ENCODE measurements around the gene CEBPB. TPM values are rescaled to one million over a fixed set of nuclear protein-coding genes. Genes with fewer than 3 reads are reported as not detected.
A peak's percentile ranks its signal among the peaks of the same experiment; 100 is the strongest.
"Not testable (repeated sequence)": the region's sequence is repeated elsewhere in the genome, so short reads cannot be mapped to it uniquely, and the experiment has no call there.

Gene CEBPB
- total RNA-seq, 1 donor from 2014 or later, result 36.4 TPM

GRCh38 chr20:50152394-50153152, 38.1 kb upstream of the CEBPB start:
- no peaks in the 10 kb centered on the region for H3K9me3 Mint-ChIP-seq
- peaks cover 31% of the 10 kb centered on the region for H3K36me3 Mint-ChIP-seq (ENCODE audit: low read depth)
- no peak for DNase-seq (ENCODE audit: low spot score)
- H3K27ac Mint-ChIP-seq, result peak overlapping the region; percentile 82
- H3K4me3 Mint-ChIP-seq (ENCODE audit: low read depth), result peak overlapping the region; percentile 78
- no peaks in the 10 kb centered on the region for H3K27me3 Mint-ChIP-seq (ENCODE audit: low read depth)
- peaks cover 43% of the 10 kb centered on the region for H3K4me1 Mint-ChIP-seq (ENCODE audit: low read depth)
- intact Hi-C loops (cut with micrococcal nuclease), result loop anchor here (1.0 kb wide), 1 partner anchor 14 kb away; no protein-coding TSS in a partner anchor

DNA sequence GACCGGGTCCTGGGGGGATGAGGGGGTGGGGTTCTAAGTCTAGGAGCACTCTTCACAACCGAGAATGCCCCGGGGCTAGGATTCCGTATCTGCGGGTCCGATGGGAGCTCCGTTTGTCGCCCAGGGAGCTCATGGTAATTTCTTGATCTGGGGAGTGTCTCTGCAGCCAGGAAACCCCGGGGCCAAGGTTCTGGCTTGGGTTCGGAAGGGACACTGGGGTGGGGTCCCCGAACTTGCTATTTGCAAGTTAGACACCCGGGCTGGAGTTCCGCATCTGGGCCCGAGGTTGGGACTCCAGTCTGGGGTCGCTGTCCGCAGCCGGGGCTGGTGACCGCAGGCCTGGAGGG, 37.5 kb upstream of the CEBPB start:
- intact Hi-C loops (cut with micrococcal nuclease), result loop anchor here (1.0 kb wide), 1 partner anchor 13 kb away; no protein-coding TSS in a partner anchor

GRCh38 chr20:50153500-50154377, 36.9 kb upstream of the CEBPB start, which contains the start of gene PEDS1:
Gene PEDS1 (minus strand): TSS chr20:50153723. CDS start chr20:50153637, 86 bp downstream.
- H3K4me1 Mint-ChIP-seq (ENCODE audit: low read depth), result peaks cover 32% of the 10 kb centered on the region
- H3K27me3 Mint-ChIP-seq (ENCODE audit: low read depth), result no peaks in the 10 kb centered on the region
- DNase-seq (ENCODE audit: low spot score), result peak; percentile 83
- intact Hi-C loops (cut with micrococcal nuclease), result loop anchor here (1.0 kb wide), 1 partner anchor 13 kb away; no protein-coding TSS in a partner anchor
- peak within 1 kb of the TSS; percentile 82 for H3K27ac Mint-ChIP-seq
- H3K9me3 Mint-ChIP-seq, result no peaks in the 10 kb centered on the region
- peaks cover 22% of the 10 kb centered on the region for H3K36me3 Mint-ChIP-seq (ENCODE audit: low read depth)
- peak within 1 kb of the TSS; percentile 78 for H3K4me3 Mint-ChIP-seq (ENCODE audit: low read depth)

More for the DNA sequence above, 37.5 kb upstream of the CEBPB start:
- H3K4me3 Mint-ChIP-seq (ENCODE audit: low read depth), result peak overlapping the region; percentile 78
- peaks cover 26% of the 10 kb centered on the region for H3K36me3 Mint-ChIP-seq (ENCODE audit: low read depth)
- peak overlapping the region; percentile 82 for H3K27ac Mint-ChIP-seq
- peaks cover 37% of the 10 kb centered on the region for H3K4me1 Mint-ChIP-seq (ENCODE audit: low read depth)
- H3K9me3 Mint-ChIP-seq, result no peaks in the 10 kb centered on the region
- no peak for DNase-seq (ENCODE audit: low spot score)
- no peaks in the 10 kb centered on the region for H3K27me3 Mint-ChIP-seq (ENCODE audit: low read depth)

- H3K4me3 Mint-ChIP-seq (ENCODE audit: low read depth); DNase-seq (ENCODE audit: low spot score); H3K27me3 Mint-ChIP-seq (ENCODE audit: low read depth); H3K27ac Mint-ChIP-seq; H3K36me3 Mint-ChIP-seq (ENCODE audit: low read depth); H3K9me3 Mint-ChIP-seq; intact Hi-C loops (cut with micrococcal nuclease): not testable (repeated sequence)
- H3K4me1 Mint-ChIP-seq (ENCODE audit: low read depth), result peaks cover 12% of the 10 kb centered on the region
Observed at GRCh38 chr20:50161494-50161893, 29.1 kb upstream of the CEBPB start.

DNA sequence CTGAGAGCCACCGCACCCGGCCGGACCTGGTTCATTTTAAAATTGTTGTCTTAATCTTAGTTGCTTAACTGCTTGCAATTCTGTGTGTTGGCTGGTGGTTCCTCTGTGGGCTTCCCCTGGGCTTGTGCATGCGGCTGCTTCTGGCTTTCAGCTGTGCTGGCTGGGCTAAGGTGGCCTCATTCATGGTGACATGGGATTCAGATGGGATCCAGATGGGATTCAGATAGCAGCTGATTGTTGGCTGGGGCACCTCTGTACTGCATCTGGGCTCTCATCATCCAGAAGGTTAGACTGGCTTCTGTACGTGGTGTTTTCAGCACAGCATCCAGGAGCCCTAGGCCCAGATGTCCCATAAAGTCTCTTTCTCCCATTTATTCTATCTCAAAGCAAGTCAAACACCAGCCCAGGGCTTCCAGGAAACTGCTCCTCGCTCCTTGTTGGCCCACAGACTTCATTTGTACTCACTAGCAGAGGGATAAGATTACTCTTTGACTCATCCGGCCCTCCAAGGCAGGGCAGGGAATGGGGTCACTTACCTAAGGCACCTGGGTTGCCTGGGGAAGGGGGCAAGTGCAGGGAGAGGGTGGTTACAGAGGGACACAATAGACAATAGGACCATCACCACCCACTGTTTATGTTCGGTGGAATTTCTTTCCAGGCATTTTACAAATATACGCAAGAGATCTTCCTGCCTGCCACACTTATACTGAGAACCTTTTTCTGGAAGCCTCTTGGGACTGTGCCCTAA, 26.9 kb upstream of the CEBPB start:
- intact Hi-C loops (cut with micrococcal nuclease), result no loop called here
- H3K4me1 Mint-ChIP-seq (ENCODE audit: low read depth), result peaks cover 12% of the 10 kb centered on the region
- no peak overlapping the region for H3K4me3 Mint-ChIP-seq (ENCODE audit: low read depth)
- no peaks in the 10 kb centered on the region for H3K36me3 Mint-ChIP-seq (ENCODE audit: low read depth)
- no peaks in the 10 kb centered on the region for H3K27me3 Mint-ChIP-seq (ENCODE audit: low read depth)
- H3K27ac Mint-ChIP-seq, result no peak overlapping the region
- no peak for DNase-seq (ENCODE audit: low spot score)
- H3K9me3 Mint-ChIP-seq, result no peaks in the 10 kb centered on the region

DNA sequence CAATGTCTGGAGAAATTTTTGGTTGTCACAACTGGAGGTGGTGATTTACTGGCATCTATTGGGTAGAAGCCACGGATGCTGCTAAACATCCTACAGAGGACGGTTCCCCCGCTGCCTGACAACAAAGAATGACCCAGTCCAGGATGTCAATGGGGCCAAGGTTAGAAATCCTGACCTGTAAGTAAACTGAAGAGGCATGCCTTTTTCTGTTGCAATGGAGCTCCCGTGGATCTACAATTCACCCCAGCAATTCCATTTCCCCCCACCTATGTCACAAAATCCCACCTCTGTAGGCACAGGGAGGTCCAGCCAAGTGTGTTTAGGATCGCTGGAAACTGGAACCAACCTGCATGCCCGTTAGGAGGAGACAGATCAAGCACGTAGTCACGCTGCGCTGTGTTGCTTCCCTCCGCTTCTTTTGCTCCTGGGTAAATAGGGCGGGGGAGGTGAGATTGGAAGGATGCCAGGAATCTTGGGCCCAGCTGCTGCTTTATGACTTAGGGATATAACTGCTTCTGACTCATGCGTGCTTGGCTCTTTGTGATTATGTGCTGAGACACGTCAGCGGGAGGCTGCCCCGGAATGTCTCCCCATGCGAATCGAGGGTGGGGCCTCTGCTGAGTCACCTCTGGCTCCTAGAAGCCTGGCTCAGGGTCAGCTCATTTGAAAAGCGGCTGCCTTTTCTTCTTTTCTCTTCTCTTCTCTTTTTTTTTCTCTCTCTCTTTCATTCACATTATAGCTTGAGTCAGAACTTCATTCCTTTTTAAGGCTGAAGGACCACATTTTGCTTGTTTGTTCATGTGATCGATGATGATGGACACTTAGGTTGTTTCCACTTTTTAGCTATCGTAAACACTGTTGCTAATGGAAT, 24.7 kb upstream of the CEBPB start:
- H3K4me3 Mint-ChIP-seq (ENCODE audit: low read depth), result peak overlapping the region; percentile 74
- H3K27ac Mint-ChIP-seq, result peak overlapping the region; percentile 91

DNA sequence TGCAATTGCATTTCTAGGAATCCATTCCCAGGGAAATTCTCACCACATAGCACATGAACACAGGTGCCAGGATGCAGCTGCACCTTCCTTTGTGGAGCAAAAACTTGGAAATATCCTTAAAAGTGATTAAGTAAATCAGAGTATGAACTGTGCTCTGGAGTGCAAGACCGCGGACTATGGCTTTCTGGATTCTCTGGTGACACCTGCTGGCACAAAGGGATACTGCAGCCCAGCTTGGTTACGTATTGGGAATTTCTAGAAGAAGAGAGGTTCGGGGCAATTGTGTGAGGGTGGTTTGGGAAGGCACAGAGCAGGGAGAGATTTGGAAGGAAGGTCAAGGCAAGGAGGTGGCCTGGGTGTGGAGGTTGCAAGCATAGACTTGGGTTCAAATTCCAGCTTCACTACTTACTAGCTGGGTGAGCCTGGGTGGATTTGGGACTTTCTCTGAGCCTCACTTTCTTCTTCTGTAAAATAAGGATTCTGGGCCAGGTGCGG, 21.3 kb upstream of the CEBPB start:
- no peak overlapping the region for H3K4me3 Mint-ChIP-seq (ENCODE audit: low read depth)
- H3K9me3 Mint-ChIP-seq, result peaks cover 4% of the 10 kb centered on the region
- no peak overlapping the region for H3K27ac Mint-ChIP-seq
- DNase-seq (ENCODE audit: low spot score), result peak; percentile 66
- H3K4me1 Mint-ChIP-seq (ENCODE audit: low read depth), result peaks cover 18% of the 10 kb centered on the region
- H3K27me3 Mint-ChIP-seq (ENCODE audit: low read depth), result peaks cover 5% of the 10 kb centered on the region
- intact Hi-C loops (cut with micrococcal nuclease), result loop anchor here (1.0 kb wide), 1 partner anchor 48 kb away; no protein-coding TSS in a partner anchor
- no peaks in the 10 kb centered on the region for H3K36me3 Mint-ChIP-seq (ENCODE audit: low read depth)

More for the DNA sequence above, 24.7 kb upstream of the CEBPB start:
- peaks cover 13% of the 10 kb centered on the region for H3K4me1 Mint-ChIP-seq (ENCODE audit: low read depth)
- intact Hi-C loops (cut with micrococcal nuclease), result loop anchor here (1.0 to 2.0 kb wide), 3 partner anchors 13 to 183 kb away; partner anchors contain the start of genes PEDS1 and SNAI1
- no peaks in the 10 kb centered on the region for H3K36me3 Mint-ChIP-seq (ENCODE audit: low read depth)
- no peaks in the 10 kb centered on the region for H3K27me3 Mint-ChIP-seq (ENCODE audit: low read depth)
- H3K9me3 Mint-ChIP-seq, result peaks cover 4% of the 10 kb centered on the region
- DNase-seq (ENCODE audit: low spot score), result peak; percentile 68

- intact Hi-C loops (cut with micrococcal nuclease), result no loop called here
- no peak overlapping the region for H3K27ac Mint-ChIP-seq
Observed at GRCh38 chr20:50170549-50171220, 19.9 kb upstream of the CEBPB start.

DNA sequence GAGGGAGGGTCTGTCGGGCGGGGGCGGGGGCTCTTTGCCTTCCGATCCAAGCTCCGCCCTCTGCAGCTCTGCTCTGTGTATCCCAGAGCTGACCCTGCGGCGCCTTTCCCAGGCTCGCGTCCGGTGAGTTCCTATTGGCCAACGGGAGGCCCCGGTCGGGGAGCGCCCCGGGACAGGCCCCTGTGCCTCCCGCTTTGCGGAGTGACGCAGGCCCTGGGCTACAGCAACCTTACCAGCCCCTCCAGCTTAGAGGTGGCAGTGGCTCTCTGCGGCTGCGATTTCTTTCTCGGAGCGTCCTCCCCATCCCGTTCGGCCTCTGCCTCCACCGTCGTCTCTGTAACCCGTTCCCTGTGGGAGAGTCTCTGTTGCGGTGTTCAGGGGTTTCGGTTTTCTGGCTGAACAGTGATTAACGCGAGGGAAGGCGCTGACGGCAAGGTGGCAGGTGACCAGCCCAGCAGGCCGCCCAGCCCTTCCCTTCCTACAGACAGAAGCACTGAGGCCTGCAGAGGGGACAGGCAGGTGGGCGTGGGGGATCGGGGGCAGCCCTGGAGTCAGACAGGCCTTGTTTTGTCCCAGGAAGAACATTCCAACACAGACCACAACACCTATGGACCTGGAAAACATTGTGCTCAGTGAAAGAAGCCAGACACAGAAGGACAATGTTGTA, 18.1 kb upstream of the CEBPB start:
- H3K9me3 Mint-ChIP-seq, result peaks cover 4% of the 10 kb centered on the region
- no peak for DNase-seq (ENCODE audit: low spot score)
- H3K27me3 Mint-ChIP-seq (ENCODE audit: low read depth), result peaks cover 5% of the 10 kb centered on the region
- no peak overlapping the region for H3K4me3 Mint-ChIP-seq (ENCODE audit: low read depth)
- intact Hi-C loops (cut with micrococcal nuclease), result no loop called here
- no peaks in the 10 kb centered on the region for H3K36me3 Mint-ChIP-seq (ENCODE audit: low read depth)
- H3K27ac Mint-ChIP-seq, result no peak overlapping the region
- H3K4me1 Mint-ChIP-seq (ENCODE audit: low read depth), result peaks cover 6% of the 10 kb centered on the region

More at GRCh38 chr20:50170549-50171220, 19.9 kb upstream of the CEBPB start:
- no peak for DNase-seq (ENCODE audit: low spot score)
- no peaks in the 10 kb centered on the region for H3K36me3 Mint-ChIP-seq (ENCODE audit: low read depth)
- H3K27me3 Mint-ChIP-seq (ENCODE audit: low read depth), result peaks cover 5% of the 10 kb centered on the region
- no peak overlapping the region for H3K4me3 Mint-ChIP-seq (ENCODE audit: low read depth)
- H3K4me1 Mint-ChIP-seq (ENCODE audit: low read depth), result peaks cover 14% of the 10 kb centered on the region
- peaks cover 4% of the 10 kb centered on the region for H3K9me3 Mint-ChIP-seq

DNA sequence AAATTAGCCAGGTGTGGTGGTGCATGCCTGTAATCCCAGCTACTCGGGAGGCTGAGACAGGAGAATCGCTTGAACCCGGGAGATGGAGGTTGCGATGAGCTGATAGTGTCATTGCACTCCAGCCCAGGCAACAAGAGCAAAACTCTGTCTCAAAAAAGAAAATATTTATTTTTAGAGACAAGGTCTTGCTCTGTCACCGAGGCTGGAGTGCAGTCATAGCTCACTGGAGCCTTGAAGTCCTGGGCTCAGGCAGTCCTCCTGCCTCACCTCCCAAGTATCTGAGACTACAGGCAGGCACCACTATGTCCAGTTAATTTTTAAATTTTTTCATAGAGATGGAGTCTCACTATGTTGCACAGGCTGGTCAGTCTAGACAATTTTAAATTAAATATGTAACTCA, 16.2 kb upstream of the CEBPB start:
- Mint-ChIP-seq H3K4me1 (ENCODE audit: low read depth) (peaks cover 5% of the 10 kb centered on the region), H3K9me3 (peaks cover 2% of the 10 kb centered on the region), H3K36me3 (ENCODE audit: low read depth) (no peaks in the 10 kb centered on the region), H3K27ac (no peak overlapping the region), H3K27me3 (ENCODE audit: low read depth) (peaks cover 5% of the 10 kb centered on the region), H3K4me3 (ENCODE audit: low read depth) (no peak overlapping the region)
- DNase-seq (ENCODE audit: low spot score), result no peak
- intact Hi-C loops (cut with micrococcal nuclease), result no loop called here
